Neural progenitor cell (in vitro differentiated cells): ENCODE data around the gene PBX3.

Experiments used
- EZH2 ChIP-seq: fragments of 200-600 bp; sonication (generic); IDR thresholded peaks from 2 replicates; pipeline ENCODE4 v1.6.1; 2017; ENCODE audit warnings: antibody characterized with exemption, mild to moderate bottlenecking, moderate library complexity
- TF ChIP-seq, protein P1 (sequence below): fragments of 200-600 bp; sonication (generic); IDR thresholded peaks from 2 replicates; pipeline ENCODE4 v1.5.1; 2017; ENCODE audit warnings: antibody characterized with exemption, mild to moderate bottlenecking

DNA sequence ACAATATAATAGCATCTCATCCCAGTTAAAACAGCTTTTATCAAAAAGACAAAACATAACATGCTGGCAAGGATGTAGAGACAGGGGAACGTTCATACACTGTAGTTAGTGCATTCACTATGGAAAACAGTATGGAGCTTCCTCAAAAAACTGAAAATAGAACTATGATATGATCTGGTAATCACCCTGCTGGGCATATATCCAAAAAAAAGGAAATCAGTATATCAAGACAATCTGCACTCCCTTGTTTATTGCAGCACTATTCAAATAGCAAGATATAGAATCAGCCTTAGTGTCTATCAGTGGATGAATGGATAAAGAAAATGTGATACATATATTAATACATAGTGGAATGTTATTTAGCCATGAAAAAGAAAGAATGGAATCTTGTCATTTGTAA, 88.5 kb downstream of the PBX3 start:
- TF ChIP-seq EZH2, result no peak
- TF ChIP-seq, protein P1, sequence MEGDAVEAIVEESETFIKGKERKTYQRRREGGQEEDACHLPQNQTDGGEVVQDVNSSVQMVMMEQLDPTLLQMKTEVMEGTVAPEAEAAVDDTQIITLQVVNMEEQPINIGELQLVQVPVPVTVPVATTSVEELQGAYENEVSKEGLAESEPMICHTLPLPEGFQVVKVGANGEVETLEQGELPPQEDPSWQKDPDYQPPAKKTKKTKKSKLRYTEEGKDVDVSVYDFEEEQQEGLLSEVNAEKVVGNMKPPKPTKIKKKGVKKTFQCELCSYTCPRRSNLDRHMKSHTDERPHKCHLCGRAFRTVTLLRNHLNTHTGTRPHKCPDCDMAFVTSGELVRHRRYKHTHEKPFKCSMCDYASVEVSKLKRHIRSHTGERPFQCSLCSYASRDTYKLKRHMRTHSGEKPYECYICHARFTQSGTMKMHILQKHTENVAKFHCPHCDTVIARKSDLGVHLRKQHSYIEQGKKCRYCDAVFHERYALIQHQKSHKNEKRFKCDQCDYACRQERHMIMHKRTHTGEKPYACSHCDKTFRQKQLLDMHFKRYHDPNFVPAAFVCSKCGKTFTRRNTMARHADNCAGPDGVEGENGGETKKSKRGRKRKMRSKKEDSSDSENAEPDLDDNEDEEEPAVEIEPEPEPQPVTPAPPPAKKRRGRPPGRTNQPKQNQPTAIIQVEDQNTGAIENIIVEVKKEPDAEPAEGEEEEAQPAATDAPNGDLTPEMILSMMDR, result no peak
